ENCODE results near the gene TTC23. TPM values are rescaled to one million over a fixed set of nuclear protein-coding genes. Genes with fewer than 3 reads are reported as not detected.

TTC23 gene
- total and polyA plus RNA-seq, 9 of the 15 experiments (the other 6 are each of a cell fraction or from before 2014, with no cell fraction given) = 0.41 to 4.5 (median 2.5) TPM

DNA sequence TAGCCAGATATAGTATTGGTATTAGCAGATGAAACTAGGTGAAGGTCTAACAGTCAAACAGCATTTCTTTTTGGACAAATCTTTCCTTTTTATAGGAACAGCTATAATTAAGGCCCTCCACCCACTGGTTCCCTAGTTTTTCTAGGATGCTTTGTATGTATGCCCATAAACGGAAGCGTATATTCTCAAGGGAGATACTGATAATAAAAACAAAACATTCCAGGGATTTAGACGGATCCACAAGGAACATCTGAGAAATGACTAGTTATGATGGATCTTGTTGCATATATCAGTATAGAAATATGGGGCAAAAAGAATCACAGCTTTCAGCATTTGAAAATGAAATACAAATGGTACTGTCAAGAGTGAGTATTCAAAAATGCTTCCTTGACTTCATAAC, 24.4 kb upstream of the TTC23 start:
- H3K79me2 ChIP-seq (ENCODE audit: control insufficient read depth, insufficient read depth, low read length) = no peaks in the 10 kb centered on the region
- no peak overlapping the region for H3K9ac ChIP-seq (ENCODE audit: insufficient read depth in 1 of 2, low read depth in 2 of 2, low read length in 2 of 2)
- FAIRE-seq (no peak), ATAC-seq (no peak), DNase-seq (ENCODE audit: extremely low read depth in 1 of 4, low spot score in 3 of 4) (no peak)
- no peaks in the 10 kb centered on the region for H3K9me3 ChIP-seq (replicated peaks; ENCODE audit: control insufficient read depth, insufficient read depth, low read depth, low read length)
- POLR2A ChIA-PET = no interaction called here
- H3K27ac ChIP-seq (ENCODE audit: extremely low read depth, low read depth, low read length) = no peak overlapping the region
- no TSS peak for BruUV-seq (replicated peaks)
- WGBS (ENCODE audit: insufficient coverage, low coverage, missing lambda C conversion rate) = 3% methylated on average over 3 of the region's 3 CpGs
- no peaks in the 10 kb centered on the region for H3K36me3 ChIP-seq (ENCODE audit: control insufficient read depth, insufficient read depth, low read length)
- H4K20me1 ChIP-seq (replicated peaks; ENCODE audit: control insufficient read depth, insufficient read depth, low read length) = no peaks in the 10 kb centered on the region
- H3K4me1 ChIP-seq (replicated peaks in 1 of 2; ENCODE audit: control insufficient read depth in 2 of 2, insufficient read depth in 2 of 2, low read length in 2 of 2) = no peaks in the 10 kb centered on the region
- H3K9me1 ChIP-seq (ENCODE audit: control insufficient read depth, insufficient read depth, low read length) = no peaks in the 10 kb centered on the region
- in situ Hi-C loops (cut with MboI) (no loop called here), intact Hi-C loops (cut with micrococcal nuclease) (loop anchor here (1.0 to 10.0 kb wide), 3 partner anchors 430 to 1731 kb away; no protein-coding TSS in a partner anchor)
- H2AFZ ChIP-seq (ENCODE audit: low read depth, low read length) = no peak overlapping the region
- TF ChIP-seq RBM15 (IDR thresholded peaks at IDR 0.05; ENCODE audit: insufficient read depth, low read length) (no peak), DDX20 (tag; IDR thresholded peaks at IDR 0.05; ENCODE audit: low read depth) (no peak), E2F1 (CRISPR knock-in tag; IDR thresholded peaks at IDR 0.05) (no peak), XRCC5 (IDR thresholded peaks at IDR 0.05; ENCODE audit: low read depth, low read length) (no peak), MXI1 (IDR thresholded peaks at IDR 0.05; ENCODE audit: low read depth, low read length) (no peak), LARP7 (IDR thresholded peaks at IDR 0.05) (no peak), ZNF121 (CRISPR knock-in tag; conservative IDR thresholded peaks at IDR 0.05) (no peak)
- TF ChIP-seq, protein P1, sequence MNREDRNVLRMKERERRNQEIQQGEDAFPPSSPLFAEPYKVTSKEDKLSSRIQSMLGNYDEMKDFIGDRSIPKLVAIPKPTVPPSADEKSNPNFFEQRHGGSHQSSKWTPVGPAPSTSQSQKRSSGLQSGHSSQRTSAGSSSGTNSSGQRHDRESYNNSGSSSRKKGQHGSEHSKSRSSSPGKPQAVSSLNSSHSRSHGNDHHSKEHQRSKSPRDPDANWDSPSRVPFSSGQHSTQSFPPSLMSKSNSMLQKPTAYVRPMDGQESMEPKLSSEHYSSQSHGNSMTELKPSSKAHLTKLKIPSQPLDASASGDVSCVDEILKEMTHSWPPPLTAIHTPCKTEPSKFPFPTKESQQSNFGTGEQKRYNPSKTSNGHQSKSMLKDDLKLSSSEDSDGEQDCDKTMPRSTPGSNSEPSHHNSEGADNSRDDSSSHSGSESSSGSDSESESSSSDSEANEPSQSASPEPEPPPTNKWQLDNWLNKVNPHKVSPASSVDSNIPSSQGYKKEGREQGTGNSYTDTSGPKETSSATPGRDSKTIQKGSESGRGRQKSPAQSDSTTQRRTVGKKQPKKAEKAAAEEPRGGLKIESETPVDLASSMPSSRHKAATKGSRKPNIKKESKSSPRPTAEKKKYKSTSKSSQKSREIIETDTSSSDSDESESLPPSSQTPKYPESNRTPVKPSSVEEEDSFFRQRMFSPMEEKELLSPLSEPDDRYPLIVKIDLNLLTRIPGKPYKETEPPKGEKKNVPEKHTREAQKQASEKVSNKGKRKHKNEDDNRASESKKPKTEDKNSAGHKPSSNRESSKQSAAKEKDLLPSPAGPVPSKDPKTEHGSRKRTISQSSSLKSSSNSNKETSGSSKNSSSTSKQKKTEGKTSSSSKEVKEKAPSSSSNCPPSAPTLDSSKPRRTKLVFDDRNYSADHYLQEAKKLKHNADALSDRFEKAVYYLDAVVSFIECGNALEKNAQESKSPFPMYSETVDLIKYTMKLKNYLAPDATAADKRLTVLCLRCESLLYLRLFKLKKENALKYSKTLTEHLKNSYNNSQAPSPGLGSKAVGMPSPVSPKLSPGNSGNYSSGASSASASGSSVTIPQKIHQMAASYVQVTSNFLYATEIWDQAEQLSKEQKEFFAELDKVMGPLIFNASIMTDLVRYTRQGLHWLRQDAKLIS (CRISPR knock-in tag; IDR thresholded peaks at IDR 0.05) = no peak
- TF ChIP-seq, protein P2, sequence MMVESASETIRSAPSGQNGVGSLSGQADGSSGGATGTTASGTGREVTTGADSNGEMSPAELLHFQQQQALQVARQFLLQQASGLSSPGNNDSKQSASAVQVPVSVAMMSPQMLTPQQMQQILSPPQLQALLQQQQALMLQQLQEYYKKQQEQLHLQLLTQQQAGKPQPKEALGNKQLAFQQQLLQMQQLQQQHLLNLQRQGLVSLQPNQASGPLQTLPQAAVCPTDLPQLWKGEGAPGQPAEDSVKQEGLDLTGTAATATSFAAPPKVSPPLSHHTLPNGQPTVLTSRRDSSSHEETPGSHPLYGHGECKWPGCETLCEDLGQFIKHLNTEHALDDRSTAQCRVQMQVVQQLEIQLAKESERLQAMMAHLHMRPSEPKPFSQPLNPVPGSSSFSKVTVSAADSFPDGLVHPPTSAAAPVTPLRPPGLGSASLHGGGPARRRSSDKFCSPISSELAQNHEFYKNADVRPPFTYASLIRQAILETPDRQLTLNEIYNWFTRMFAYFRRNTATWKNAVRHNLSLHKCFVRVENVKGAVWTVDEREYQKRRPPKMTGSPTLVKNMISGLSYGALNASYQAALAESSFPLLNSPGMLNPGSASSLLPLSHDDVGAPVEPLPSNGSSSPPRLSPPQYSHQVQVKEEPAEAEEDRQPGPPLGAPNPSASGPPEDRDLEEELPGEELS (CRISPR knock-in tag; IDR thresholded peaks at IDR 0.05; ENCODE audit: borderline replicate concordance) = no peak
- no peak overlapping the region for H3K4me3 ChIP-seq
- CTCF ChIA-PET (ENCODE audit: low intra/inter-chr PET ratio) = interaction anchor here (1.0 to 1.4 kb wide), 2 partner anchors 431 to 482 kb away, joined by 3 to 11 read pairs; no protein-coding TSS in a partner anchor
- H3K4me2 ChIP-seq (ENCODE audit: insufficient read depth, low read length) = no peak overlapping the region
- no peaks in the 10 kb centered on the region for H3K27me3 ChIP-seq (ENCODE audit: control insufficient read depth in 2 of 2, insufficient read depth in 2 of 2, low read length in 2 of 2)

All from K562 (cell line).